ENCODE data around the gene OR6P1. TPM values are rescaled to one million over a fixed set of nuclear protein-coding genes. Genes with fewer than 3 reads are reported as not detected.

OR6P1 gene, protein sequence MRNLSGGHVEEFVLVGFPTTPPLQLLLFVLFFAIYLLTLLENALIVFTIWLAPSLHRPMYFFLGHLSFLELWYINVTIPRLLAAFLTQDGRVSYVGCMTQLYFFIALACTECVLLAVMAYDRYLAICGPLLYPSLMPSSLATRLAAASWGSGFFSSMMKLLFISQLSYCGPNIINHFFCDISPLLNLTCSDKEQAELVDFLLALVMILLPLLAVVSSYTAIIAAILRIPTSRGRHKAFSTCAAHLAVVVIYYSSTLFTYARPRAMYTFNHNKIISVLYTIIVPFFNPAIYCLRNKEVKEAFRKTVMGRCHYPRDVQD
- not detected for total RNA-seq

DNA sequence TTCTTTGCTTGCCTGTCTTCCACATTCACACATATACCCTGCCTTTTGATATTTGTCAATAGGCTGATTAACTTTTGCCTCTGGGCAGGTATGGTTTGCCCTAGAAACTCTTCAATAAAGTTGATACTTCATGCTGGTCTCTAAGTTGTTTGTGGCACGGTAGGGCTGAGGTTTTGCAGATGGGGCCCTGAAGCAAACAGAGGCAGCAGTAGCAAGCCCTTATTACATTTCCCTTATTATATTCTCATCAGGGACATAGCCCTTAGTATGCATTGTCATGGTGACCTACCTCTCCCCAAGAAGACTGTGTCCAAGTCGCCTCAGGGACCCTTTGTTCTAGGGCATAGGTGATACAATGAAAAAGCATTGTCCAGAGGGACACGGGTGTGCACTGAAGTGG lies at the start of gene OR6P1:
TSS of gene OR6P1 (minus strand) at position 101 of the 400 bp plus-strand sequence. CDS start 6,976 bp downstream, outside the sequence.

DNA sequence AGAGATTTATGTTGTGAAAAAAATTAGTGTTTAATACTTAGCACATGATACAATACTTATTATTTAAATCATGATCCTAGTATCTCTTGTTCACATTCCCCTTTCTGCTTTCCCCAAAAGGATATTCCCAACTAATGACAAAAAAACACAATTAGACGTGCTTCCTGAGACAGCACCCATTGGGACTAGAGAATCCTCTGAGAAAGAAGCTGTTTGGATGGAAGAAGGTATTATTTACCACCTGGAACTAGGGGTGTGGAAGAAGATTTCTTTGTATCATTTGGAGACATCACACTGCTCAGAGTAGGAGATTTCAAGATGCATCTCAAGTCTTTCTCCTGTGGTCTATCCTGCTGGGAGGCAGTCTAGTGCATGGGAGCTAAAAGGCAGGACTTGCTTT lies 34.6 kb upstream of the OR6P1 start, which contains the start of gene OR10Z1:
TSS of gene OR10Z1 (plus strand) at position 301 of the 400 bp plus-strand sequence. CDS start 1,171 bp downstream, outside the sequence.

DNA sequence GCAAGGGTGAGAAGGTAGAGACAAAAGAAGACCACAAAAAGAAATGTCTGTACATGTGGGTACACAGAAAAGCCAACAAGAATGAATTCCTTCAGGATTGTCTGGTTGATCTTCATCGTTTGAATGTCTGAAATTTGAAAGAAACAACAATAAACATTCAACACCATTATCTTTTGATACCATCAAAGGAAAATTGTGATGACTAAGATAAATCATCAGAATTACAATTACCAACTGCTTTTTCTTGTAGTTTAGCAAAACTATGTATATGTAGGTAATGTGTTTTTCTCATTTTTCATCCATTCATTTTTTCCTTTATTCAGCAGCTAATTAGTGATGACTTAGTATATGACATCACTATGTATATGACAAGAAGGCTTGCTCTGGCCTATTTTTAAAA lies 9.4 kb upstream of the OR6P1 start, which contains the start of gene OR10X1:
TSS of gene OR10X1 (minus strand) at position 167 of the 400 bp plus-strand sequence. CDS start at position 167, 0 bp downstream.

DNA sequence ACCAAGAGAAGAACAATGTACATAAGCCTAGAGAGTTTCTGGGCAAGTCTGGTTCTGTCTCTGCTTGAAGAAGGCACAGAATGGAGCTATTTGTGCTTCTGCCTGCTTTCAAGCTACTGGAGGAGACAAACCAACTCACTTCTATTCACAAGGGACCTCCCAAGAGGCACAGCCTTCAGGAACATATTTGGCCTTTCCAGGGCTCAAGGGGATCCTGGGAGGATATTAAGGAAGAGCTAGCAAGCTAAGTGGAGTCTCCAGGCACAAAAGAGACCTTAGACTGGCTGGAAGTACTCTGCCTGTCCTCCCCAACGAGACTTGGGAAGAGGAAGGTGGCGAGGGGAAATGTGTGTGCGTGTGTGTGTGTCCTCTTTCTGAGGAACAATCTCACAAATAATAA lies 16.0 kb downstream of the OR6P1 start, which contains the start of gene OR6Y1:
TSS of gene OR6Y1 (minus strand) at position 54 of the 400 bp plus-strand sequence. CDS start 6,300 bp downstream, outside the sequence.

Other genes starting within 250 kb of the OR6P1 start
- gene CD1B, start 239.0 kb downstream of the OR6P1 start, total RNA-seq = not detected
- gene CD1E, start 216.7 kb downstream of the OR6P1 start, total RNA-seq = not detected
- gene OR10T2, start 171.1 kb downstream of the OR6P1 start, total RNA-seq = not detected
- not detected for gene OR10K2, start 144.3 kb downstream of the OR6P1 start, total RNA-seq
- gene OR10K1, start 108.7 kb downstream of the OR6P1 start, total RNA-seq = not detected
- not detected for gene OR10R2, start 98.4 kb downstream of the OR6P1 start, total RNA-seq
- gene OR6Y1, start 16.2 kb downstream of the OR6P1 start, total RNA-seq = not detected
- not detected for gene OR10X1, start 9.3 kb upstream of the OR6P1 start, total RNA-seq
- not detected for gene OR10Z1, start 34.7 kb upstream of the OR6P1 start, total RNA-seq
- gene SPTA1, start 116.1 kb upstream of the OR6P1 start, total RNA-seq = 0.92 TPM
- not detected for gene OR6K2, start 130.1 kb upstream of the OR6P1 start, total RNA-seq
- gene OR6K3, start 150.1 kb upstream of the OR6P1 start, total RNA-seq = not detected
- gene OR6K6, start 184.1 kb upstream of the OR6P1 start, total RNA-seq = not detected
- not detected for gene OR6N1, start 201.6 kb upstream of the OR6P1 start, total RNA-seq
- gene OR6N2, start 210.6 kb upstream of the OR6P1 start, total RNA-seq = not detected

Data from diencephalon (tissue), 1 donor.